H1 (cell line): ENCODE results near the gene PSMC3IP.

ENCODE experiments used
- EZH2 ChIP-seq: fragments of 200-600 bp; sonication (generic); IDR thresholded peaks from 2 replicates; pipeline ENCODE4 v1.7.1; 2012; ENCODE audit warnings: low read depth, mild to moderate bottlenecking, moderate library complexity, low read length, inconsistent platforms; ENCODE audit not compliant: severe bottlenecking
- POLR2AphosphoS5 ChIP-seq: IDR thresholded peaks from 2 replicates; pipeline ENCODE4 v1.6.1; 2011; ENCODE audit warnings: low read depth, low read length
- RFX5 ChIP-seq: IDR thresholded peaks from 2 replicates; pipeline ENCODE4 v1.6.1; 2011; ENCODE audit warnings: low read depth, low read length, improper control_type of control experiment, borderline replicate concordance
- RXRA ChIP-seq: IDR thresholded peaks from 2 replicates; pipeline ENCODE4 v1.6.1; 2011; ENCODE audit warnings: low read depth, mild to moderate bottlenecking, low read length, moderate library complexity; ENCODE audit not compliant: insufficient read depth
- SIN3A ChIP-seq, 2 experiments: IDR thresholded peaks in 1 of 2; conservative IDR thresholded peaks in 1 of 2; 2 replicates each; pipeline ENCODE4 v1.6.1; 2011 to 2012; ENCODE audit warnings: low read length in 2 of 2, improper control_type of control experiment in 1 of 2, low read depth in 1 of 2, mild to moderate bottlenecking in 1 of 2
- YY1 ChIP-seq: IDR thresholded peaks from 2 replicates; pipeline ENCODE4 v1.6.1; 2011; ENCODE audit warnings: low read depth, mild to moderate bottlenecking, low read length
- TF ChIP-seq, protein P1 (sequence below), 3 experiments: IDR thresholded peaks; 1 replicate in 2 of 3; 2 replicates in 1 of 3; pipeline versions ENCODE4 v1.5.1 to v1.6.1; 2011; ENCODE audit warnings: low read length in 3 of 3, mild to moderate bottlenecking in 3 of 3, inconsistent platforms in 2 of 3, low read depth in 1 of 3, moderate library complexity in 1 of 3; ENCODE audit not compliant: insufficient read depth in 1 of 3; ENCODE audit errors: control extremely low read depth in 1 of 3
- TF ChIP-seq, protein P2 (sequence below): IDR thresholded peaks from 2 replicates; pipeline ENCODE4 v1.6.1; 2012; ENCODE audit warnings: low read length, inconsistent platforms

DNA sequence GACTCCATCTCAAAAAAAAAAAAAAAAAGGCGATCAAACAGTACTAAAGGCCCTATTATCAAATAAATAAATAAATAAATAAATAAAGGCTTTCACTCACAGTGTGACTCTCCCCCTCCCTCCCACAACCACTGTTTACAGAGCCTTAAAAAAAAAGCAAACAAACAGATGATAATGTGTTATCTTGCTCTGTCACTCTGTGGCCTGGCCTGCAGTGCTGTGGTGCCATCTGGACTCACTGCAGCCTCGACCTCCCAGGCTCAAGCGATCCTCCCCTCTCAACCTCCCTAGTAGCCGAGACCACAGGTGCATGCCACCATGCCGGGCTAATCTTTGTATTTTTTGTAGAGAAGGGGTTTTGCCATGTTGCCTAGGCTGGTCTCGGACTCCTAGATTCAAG is 49.6 kb downstream of the PSMC3IP start:
- TF ChIP-seq YY1 (no peak), SIN3A (conservative IDR thresholded peaks at IDR 0.05 in 1 of 2, IDR thresholded peaks at IDR 0.05 in 1 of 2; ENCODE audit: low read depth in 1 of 2, low read length in 2 of 2) (no peak), RXRA (no peak), RFX5 (no peak), POLR2AphosphoS5 (no peak), EZH2 (no peak)
- TF ChIP-seq, protein P1, sequence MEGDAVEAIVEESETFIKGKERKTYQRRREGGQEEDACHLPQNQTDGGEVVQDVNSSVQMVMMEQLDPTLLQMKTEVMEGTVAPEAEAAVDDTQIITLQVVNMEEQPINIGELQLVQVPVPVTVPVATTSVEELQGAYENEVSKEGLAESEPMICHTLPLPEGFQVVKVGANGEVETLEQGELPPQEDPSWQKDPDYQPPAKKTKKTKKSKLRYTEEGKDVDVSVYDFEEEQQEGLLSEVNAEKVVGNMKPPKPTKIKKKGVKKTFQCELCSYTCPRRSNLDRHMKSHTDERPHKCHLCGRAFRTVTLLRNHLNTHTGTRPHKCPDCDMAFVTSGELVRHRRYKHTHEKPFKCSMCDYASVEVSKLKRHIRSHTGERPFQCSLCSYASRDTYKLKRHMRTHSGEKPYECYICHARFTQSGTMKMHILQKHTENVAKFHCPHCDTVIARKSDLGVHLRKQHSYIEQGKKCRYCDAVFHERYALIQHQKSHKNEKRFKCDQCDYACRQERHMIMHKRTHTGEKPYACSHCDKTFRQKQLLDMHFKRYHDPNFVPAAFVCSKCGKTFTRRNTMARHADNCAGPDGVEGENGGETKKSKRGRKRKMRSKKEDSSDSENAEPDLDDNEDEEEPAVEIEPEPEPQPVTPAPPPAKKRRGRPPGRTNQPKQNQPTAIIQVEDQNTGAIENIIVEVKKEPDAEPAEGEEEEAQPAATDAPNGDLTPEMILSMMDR (IDR thresholded peaks at IDR 0.05; ENCODE audit: control extremely low read depth in 1 of 3, insufficient read depth in 1 of 3, low read depth in 1 of 3, low read length in 3 of 3) = no peak
- TF ChIP-seq, protein P2, sequence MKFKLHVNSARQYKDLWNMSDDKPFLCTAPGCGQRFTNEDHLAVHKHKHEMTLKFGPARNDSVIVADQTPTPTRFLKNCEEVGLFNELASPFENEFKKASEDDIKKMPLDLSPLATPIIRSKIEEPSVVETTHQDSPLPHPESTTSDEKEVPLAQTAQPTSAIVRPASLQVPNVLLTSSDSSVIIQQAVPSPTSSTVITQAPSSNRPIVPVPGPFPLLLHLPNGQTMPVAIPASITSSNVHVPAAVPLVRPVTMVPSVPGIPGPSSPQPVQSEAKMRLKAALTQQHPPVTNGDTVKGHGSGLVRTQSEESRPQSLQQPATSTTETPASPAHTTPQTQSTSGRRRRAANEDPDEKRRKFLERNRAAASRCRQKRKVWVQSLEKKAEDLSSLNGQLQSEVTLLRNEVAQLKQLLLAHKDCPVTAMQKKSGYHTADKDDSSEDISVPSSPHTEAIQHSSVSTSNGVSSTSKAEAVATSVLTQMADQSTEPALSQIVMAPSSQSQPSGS = no peak
